Neural cell (in vitro differentiated cells): ENCODE data around the gene SEMA6A. TPM values are rescaled to one million over a fixed set of nuclear protein-coding genes. Genes with fewer than 3 reads are reported as not detected.

Experiments
- H2AFZ ChIP-seq: fragments of 200-600, 300-800 bp; sonication (generic), shearing (Covaris generic); 2 replicates; pipeline ENCODE4 v1.6.0; 2014; ENCODE audit warnings: low read depth, mild to moderate bottlenecking, antibody characterized with exemption, low read length, moderate library complexity
- H3F3A ChIP-seq: fragments of 200-600 bp; shearing (Covaris generic); 2 replicates; pipeline ENCODE4 v1.6.1; 2016; ENCODE audit warnings: mild to moderate bottlenecking, moderate library complexity, mixed read lengths, antibody characterized with exemption, low read length; ENCODE audit not compliant: insufficient read depth, poor library complexity, severe bottlenecking
- H3K27ac ChIP-seq: fragments of 200-600, 300-800 bp; sonication (generic), shearing (Covaris generic); 2 replicates; pipeline ENCODE4 v1.5.1; 2014; ENCODE audit warnings: mild to moderate bottlenecking, low read length, moderate library complexity
- H3K27me3 ChIP-seq: fragments of 300-800, 200-600 bp; sonication (generic), shearing (Covaris generic); 2 replicates; pipeline ENCODE4 v1.6.0; 2014; ENCODE audit warnings: mild to moderate bottlenecking, low read depth, low read length, moderate library complexity; ENCODE audit not compliant: insufficient read depth
- H3K36me3 ChIP-seq: fragments of 300-800, 200-600 bp; sonication (generic), shearing (Covaris generic); 2 replicates; pipeline ENCODE4 v1.5.1; 2014; ENCODE audit warnings: mild to moderate bottlenecking, antibody characterized with exemption, low read length, moderate library complexity; ENCODE audit not compliant: insufficient read depth
- H3K4me2 ChIP-seq: fragments of 300-800, 200-600 bp; sonication (generic), shearing (Covaris generic); 2 replicates; pipeline ENCODE4 v1.6.0; 2014; ENCODE audit warnings: mild to moderate bottlenecking, low read length
- H3K4me3 ChIP-seq: fragments of 300-800, 200-600 bp; sonication (generic), shearing (Covaris generic); 2 replicates; pipeline ENCODE4 v1.5.1; 2014; ENCODE audit warnings: mild to moderate bottlenecking, low read length, moderate library complexity
- H3K79me2 ChIP-seq: fragments of 200-600 bp; shearing (Covaris generic); replicated peaks from 2 replicates; pipeline ENCODE4 v1.6.0; 2014; ENCODE audit warnings: mild to moderate bottlenecking, low read length, moderate library complexity; ENCODE audit not compliant: insufficient read depth
- H3K9ac ChIP-seq: fragments of 300-800, 200-600 bp; sonication (generic), shearing (Covaris generic); 2 replicates; pipeline ENCODE4 v1.6.1; 2016; ENCODE audit warnings: mild to moderate bottlenecking, low read length, mixed read lengths
- H3K9me2 ChIP-seq: fragments of 200-600 bp; shearing (Covaris generic); 2 replicates; pipeline ENCODE4 v1.6.1; 2016; ENCODE audit warnings: mild to moderate bottlenecking, low read length, mixed read lengths; ENCODE audit not compliant: insufficient read depth
- H3K9me3 ChIP-seq: fragments of 200-600, 300-800 bp; sonication (generic), shearing (Covaris generic); 2 replicates; pipeline ENCODE4 v1.6.1; 2016; ENCODE audit warnings: mild to moderate bottlenecking, mixed run types, low read length, moderate library complexity, mixed read lengths
- H4K20me1 ChIP-seq: fragments of 200-600 bp; shearing (Covaris generic); 2 replicates; pipeline ENCODE4 v1.6.1; 2016; ENCODE audit warnings: mild to moderate bottlenecking, mixed run types; ENCODE audit not compliant: insufficient read depth
- EP300 ChIP-seq: fragments of 450-650 bp; conservative IDR thresholded peaks from 2 replicates; pipeline ENCODE4 v1.6.1; 2014; ENCODE audit warnings: antibody characterized with exemption, mild to moderate bottlenecking, moderate library complexity; ENCODE audit not compliant: poor library complexity, severe bottlenecking
- EZH2 ChIP-seq: fragments of 200-600, 300-800 bp; shearing (Covaris generic), sonication (generic); IDR thresholded peaks from 2 replicates; pipeline ENCODE4 v1.6.1; 2014; ENCODE audit warnings: antibody characterized with exemption, low read length, borderline replicate concordance, mild to moderate bottlenecking; ENCODE audit not compliant: insufficient read depth, poor library complexity, severe bottlenecking
- MXI1 ChIP-seq: fragments of 450-650 bp; conservative IDR thresholded peaks from 2 replicates; pipeline ENCODE4 v1.6.1; 2014; ENCODE audit warnings: antibody characterized with exemption, mild to moderate bottlenecking; ENCODE audit not compliant: poor library complexity, severe bottlenecking
- POLR2AphosphoS5 ChIP-seq: IDR thresholded peaks from 2 replicates; pipeline ENCODE4 v1.6.1; 2012
- RAD21 ChIP-seq: fragments of 450-650 bp; conservative IDR thresholded peaks from 2 replicates; pipeline ENCODE4 v1.6.1; 2014; ENCODE audit warnings: antibody characterized with exemption, mild to moderate bottlenecking, moderate library complexity
- SMC3 ChIP-seq: fragments of 450-650 bp; conservative IDR thresholded peaks from 2 replicates; pipeline ENCODE4 v1.6.1; 2014; ENCODE audit warnings: antibody characterized with exemption, mild to moderate bottlenecking, moderate library complexity; ENCODE audit not compliant: poor library complexity
- TAF1 ChIP-seq: IDR thresholded peaks from 2 replicates; pipeline ENCODE4 v1.6.1; 2012; ENCODE audit warnings: low read depth
- polyA plus RNA-seq: library from polyadenylated mRNA; depleted of rRNA; stranded (reverse); fragments of >200 nt; gene quantifications from 2 replicates; pipeline ENCODE4 v1.2.3, GENCODE V29; 2014
- TF ChIP-seq, protein P1 (sequence below): fragments of 450-650 bp; IDR thresholded peaks from 2 replicates; pipeline ENCODE4 v1.5.1; 2014; ENCODE audit warnings: antibody characterized with exemption, mild to moderate bottlenecking, moderate library complexity; ENCODE audit not compliant: poor library complexity, severe bottlenecking
- TF ChIP-seq, protein P2 (sequence below): IDR thresholded peaks from 2 replicates; pipeline ENCODE4 v1.6.1; 2012; ENCODE audit warnings: borderline replicate concordance

The SEMA6A gene
- polyA plus RNA-seq, 1 donor from 2014 or later: 6.5 TPM

DNA sequence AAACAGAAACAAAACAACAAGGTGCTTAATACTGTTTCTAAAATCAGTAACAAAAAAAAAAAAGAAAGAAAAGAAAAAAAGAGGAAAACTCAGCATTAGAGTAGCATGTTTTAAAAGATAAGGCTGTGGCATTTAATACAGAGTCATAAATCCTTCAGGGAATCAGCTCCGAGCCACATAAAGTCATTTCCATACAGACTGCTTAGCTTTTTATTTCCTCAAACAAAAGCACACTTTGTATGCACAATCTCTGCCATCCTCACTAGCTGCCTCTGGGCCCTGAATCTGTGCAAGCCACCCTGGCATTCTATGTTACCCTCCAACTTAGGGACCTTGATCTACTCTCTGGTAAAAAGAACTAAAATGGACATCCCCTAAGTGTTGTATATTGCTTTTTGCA lies 87.6 kb downstream of the SEMA6A start:
- TF ChIP-seq POLR2AphosphoS5: no peak
- no peak for TF ChIP-seq RAD21
- no peak for TF ChIP-seq TAF1
- TF ChIP-seq MXI1: no peak
- TF ChIP-seq, protein P1, sequence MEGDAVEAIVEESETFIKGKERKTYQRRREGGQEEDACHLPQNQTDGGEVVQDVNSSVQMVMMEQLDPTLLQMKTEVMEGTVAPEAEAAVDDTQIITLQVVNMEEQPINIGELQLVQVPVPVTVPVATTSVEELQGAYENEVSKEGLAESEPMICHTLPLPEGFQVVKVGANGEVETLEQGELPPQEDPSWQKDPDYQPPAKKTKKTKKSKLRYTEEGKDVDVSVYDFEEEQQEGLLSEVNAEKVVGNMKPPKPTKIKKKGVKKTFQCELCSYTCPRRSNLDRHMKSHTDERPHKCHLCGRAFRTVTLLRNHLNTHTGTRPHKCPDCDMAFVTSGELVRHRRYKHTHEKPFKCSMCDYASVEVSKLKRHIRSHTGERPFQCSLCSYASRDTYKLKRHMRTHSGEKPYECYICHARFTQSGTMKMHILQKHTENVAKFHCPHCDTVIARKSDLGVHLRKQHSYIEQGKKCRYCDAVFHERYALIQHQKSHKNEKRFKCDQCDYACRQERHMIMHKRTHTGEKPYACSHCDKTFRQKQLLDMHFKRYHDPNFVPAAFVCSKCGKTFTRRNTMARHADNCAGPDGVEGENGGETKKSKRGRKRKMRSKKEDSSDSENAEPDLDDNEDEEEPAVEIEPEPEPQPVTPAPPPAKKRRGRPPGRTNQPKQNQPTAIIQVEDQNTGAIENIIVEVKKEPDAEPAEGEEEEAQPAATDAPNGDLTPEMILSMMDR: no peak
- no peak for TF ChIP-seq EZH2
- TF ChIP-seq SMC3: no peak
- TF ChIP-seq, protein P2, sequence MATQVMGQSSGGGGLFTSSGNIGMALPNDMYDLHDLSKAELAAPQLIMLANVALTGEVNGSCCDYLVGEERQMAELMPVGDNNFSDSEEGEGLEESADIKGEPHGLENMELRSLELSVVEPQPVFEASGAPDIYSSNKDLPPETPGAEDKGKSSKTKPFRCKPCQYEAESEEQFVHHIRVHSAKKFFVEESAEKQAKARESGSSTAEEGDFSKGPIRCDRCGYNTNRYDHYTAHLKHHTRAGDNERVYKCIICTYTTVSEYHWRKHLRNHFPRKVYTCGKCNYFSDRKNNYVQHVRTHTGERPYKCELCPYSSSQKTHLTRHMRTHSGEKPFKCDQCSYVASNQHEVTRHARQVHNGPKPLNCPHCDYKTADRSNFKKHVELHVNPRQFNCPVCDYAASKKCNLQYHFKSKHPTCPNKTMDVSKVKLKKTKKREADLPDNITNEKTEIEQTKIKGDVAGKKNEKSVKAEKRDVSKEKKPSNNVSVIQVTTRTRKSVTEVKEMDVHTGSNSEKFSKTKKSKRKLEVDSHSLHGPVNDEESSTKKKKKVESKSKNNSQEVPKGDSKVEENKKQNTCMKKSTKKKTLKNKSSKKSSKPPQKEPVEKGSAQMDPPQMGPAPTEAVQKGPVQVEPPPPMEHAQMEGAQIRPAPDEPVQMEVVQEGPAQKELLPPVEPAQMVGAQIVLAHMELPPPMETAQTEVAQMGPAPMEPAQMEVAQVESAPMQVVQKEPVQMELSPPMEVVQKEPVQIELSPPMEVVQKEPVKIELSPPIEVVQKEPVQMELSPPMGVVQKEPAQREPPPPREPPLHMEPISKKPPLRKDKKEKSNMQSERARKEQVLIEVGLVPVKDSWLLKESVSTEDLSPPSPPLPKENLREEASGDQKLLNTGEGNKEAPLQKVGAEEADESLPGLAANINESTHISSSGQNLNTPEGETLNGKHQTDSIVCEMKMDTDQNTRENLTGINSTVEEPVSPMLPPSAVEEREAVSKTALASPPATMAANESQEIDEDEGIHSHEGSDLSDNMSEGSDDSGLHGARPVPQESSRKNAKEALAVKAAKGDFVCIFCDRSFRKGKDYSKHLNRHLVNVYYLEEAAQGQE: no peak
- no peak for TF ChIP-seq EP300
- no peaks in the 10 kb centered on the region for H3K27me3 ChIP-seq
- H3K9ac ChIP-seq: no peak overlapping the region
- H3K9me3 ChIP-seq: no peaks in the 10 kb centered on the region
- no peaks in the 10 kb centered on the region for H3K36me3 ChIP-seq
- H3F3A ChIP-seq: no peaks in the 10 kb centered on the region
- no peak overlapping the region for H3K27ac ChIP-seq
- H3K79me2 ChIP-seq: no peaks in the 10 kb centered on the region
- no peak overlapping the region for H2AFZ ChIP-seq
- H4K20me1 ChIP-seq: no peaks in the 10 kb centered on the region
- no peaks in the 10 kb centered on the region for H3K9me2 ChIP-seq
- no peak overlapping the region for H3K4me3 ChIP-seq
- H3K4me2 ChIP-seq: no peak overlapping the region

DNA sequence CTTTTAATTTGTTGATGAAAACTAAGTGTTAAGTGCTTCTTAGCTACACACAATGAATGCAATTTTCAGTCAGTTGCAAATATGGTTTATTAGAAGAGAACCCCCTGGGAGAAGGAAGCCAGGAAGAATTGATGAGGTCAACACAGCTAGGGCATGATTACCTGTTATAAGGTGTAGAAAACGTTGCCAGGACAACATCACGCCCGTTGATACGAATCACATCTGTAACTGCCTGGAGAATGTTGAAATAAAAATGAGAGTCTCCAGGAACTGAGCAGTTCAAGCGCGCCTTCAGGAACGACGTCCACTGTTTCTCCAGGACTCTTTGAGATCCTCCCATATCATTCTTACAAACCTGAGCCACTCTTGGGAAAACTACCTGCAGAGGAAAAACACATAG lies 88.0 kb downstream of the SEMA6A start:
- no peaks in the 10 kb centered on the region for H3F3A ChIP-seq
- H3K9ac ChIP-seq: no peak overlapping the region
- H3K27me3 ChIP-seq: no peaks in the 10 kb centered on the region
- H3K9me2 ChIP-seq: no peaks in the 10 kb centered on the region
- no peak overlapping the region for H3K4me2 ChIP-seq
- no peak overlapping the region for H3K27ac ChIP-seq
- TF ChIP-seq MXI1 (no peak), EZH2 (no peak), POLR2AphosphoS5 (no peak), SMC3 (no peak)
- TF ChIP-seq, protein P2: no peak
- H4K20me1 ChIP-seq: no peaks in the 10 kb centered on the region
- no peak overlapping the region for H2AFZ ChIP-seq
- no peaks in the 10 kb centered on the region for H3K79me2 ChIP-seq
- no peaks in the 10 kb centered on the region for H3K36me3 ChIP-seq
- no peaks in the 10 kb centered on the region for H3K9me3 ChIP-seq
- no peak overlapping the region for H3K4me3 ChIP-seq
